Measurements from ENCODE around the gene ABLIM3.

DNA sequence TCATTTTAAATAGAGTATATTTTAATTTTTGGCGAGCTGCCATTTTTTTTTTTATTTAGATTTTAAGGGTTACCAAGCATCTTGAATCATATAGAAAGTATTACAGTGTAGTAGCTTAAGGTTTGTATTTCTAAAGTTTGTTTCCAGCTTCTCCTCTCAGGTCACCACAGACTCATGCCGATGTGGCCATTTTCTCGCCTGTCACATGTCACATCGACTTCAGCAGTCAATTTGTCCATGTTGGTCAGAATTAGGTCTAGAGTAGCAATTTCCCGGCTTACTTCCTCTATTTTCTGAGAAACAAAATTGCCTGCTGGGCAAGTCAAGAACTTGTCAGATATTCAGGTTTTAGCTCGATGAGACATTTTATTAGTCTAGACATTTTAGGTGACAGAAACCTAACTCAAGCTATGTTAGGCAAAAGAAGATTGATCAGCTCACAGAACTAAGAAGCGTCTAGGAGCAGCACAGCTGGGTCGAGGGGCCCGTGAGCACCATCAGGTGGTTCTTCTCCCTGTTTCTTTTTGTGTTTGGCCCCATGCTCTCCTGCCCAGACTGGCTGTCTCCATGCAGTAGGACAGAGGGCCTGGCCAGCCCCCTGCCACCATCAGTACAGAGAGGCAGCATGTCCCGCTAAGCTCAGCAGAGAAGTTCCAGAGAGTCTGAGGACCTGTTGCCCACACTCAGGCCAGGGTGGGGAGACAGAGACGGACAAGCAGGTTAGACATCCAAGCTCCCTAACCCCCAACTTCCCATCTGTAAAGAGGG is 82.0 kb downstream of the ABLIM3 start:
- TF ChIP-seq, protein P1, sequence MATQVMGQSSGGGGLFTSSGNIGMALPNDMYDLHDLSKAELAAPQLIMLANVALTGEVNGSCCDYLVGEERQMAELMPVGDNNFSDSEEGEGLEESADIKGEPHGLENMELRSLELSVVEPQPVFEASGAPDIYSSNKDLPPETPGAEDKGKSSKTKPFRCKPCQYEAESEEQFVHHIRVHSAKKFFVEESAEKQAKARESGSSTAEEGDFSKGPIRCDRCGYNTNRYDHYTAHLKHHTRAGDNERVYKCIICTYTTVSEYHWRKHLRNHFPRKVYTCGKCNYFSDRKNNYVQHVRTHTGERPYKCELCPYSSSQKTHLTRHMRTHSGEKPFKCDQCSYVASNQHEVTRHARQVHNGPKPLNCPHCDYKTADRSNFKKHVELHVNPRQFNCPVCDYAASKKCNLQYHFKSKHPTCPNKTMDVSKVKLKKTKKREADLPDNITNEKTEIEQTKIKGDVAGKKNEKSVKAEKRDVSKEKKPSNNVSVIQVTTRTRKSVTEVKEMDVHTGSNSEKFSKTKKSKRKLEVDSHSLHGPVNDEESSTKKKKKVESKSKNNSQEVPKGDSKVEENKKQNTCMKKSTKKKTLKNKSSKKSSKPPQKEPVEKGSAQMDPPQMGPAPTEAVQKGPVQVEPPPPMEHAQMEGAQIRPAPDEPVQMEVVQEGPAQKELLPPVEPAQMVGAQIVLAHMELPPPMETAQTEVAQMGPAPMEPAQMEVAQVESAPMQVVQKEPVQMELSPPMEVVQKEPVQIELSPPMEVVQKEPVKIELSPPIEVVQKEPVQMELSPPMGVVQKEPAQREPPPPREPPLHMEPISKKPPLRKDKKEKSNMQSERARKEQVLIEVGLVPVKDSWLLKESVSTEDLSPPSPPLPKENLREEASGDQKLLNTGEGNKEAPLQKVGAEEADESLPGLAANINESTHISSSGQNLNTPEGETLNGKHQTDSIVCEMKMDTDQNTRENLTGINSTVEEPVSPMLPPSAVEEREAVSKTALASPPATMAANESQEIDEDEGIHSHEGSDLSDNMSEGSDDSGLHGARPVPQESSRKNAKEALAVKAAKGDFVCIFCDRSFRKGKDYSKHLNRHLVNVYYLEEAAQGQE (IDR thresholded peaks at IDR 0.05; ENCODE audit: low read depth) = no peak
- TF ChIP-seq EP300 (IDR thresholded peaks at IDR 0.05; ENCODE audit: borderline replicate concordance) (no peak), FOXM1 (IDR thresholded peaks at IDR 0.05; ENCODE audit: borderline replicate concordance, low read depth) (no peak), RAD21 (IDR thresholded peaks at IDR 0.05; ENCODE audit: low read depth) (no peak), YY1 (IDR thresholded peaks at IDR 0.05; ENCODE audit: low read depth) (no peak)
- TF ChIP-seq, protein P2, sequence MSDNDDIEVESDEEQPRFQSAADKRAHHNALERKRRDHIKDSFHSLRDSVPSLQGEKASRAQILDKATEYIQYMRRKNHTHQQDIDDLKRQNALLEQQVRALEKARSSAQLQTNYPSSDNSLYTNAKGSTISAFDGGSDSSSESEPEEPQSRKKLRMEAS (IDR thresholded peaks at IDR 0.05) = no peak
